GM20000 (cell line): ENCODE data around the gene MAGEB17.
"Not testable (repeated sequence)": the region's sequence is repeated elsewhere in the genome, so short reads cannot be mapped to it uniquely, and the experiment has no call there.

Experiments used
- DNase-seq: peaks from one replicate; pipeline ENCODE4 v3.0.0; 2012; ENCODE audit warnings: low spot score
- CTCF ChIP-seq: IDR thresholded peaks from 2 replicates; pipeline ENCODE4 v1.5.1; 2012; ENCODE audit warnings: mild to moderate bottlenecking, control low read depth; ENCODE audit errors: extremely low read depth, missing control alignments

MAGEB17 gene

GRCh38 chrX:16177260-16177659 lies 10.0 kb downstream of the MAGEB17 start:
- no peak for DNase-seq
- TF ChIP-seq CTCF = no peak

DNA sequence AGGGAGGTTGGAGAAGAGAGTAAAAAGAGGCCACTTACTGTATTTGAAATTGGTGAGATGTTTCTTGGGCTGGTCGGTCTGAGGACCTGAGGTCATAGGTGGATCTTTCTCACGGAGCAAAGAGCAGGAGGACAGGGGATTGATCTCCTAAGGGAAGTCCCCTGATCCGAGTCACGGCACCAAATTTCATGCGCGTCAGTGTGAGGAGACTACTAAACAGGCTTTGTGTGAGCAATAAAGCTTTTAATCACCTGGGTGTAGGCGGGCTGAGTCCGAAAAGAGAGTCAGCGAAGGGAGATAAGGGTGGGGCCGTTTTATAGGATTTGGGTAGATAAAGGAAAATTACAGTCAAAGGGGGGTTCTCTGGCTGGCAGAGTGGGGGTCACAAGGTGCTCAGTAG lies 16.6 kb downstream of the MAGEB17 start:
- DNase-seq = not testable (repeated sequence)

GRCh38 chrX:16185725-16186136 lies 18.4 kb downstream of the MAGEB17 start:
- no peak for TF ChIP-seq CTCF
- peak; percentile 44 for DNase-seq

GRCh38 chrX:16186380-16187007 lies 19.2 kb downstream of the MAGEB17 start:
- TF ChIP-seq CTCF = no peak
- DNase-seq = no peak

- DNase-seq = no peak
These were observed 19.9 kb downstream of the MAGEB17 start for GRCh38 chrX:16187024-16187760.

GRCh38 chrX:16188687-16189086 lies 21.4 kb downstream of the MAGEB17 start:
- DNase-seq = no peak
- no peak for TF ChIP-seq CTCF

More at GRCh38 chrX:16187024-16187760, 19.9 kb downstream of the MAGEB17 start:
- no peak for TF ChIP-seq CTCF

GRCh38 chrX:16191605-16192004 lies 24.3 kb downstream of the MAGEB17 start:
- TF ChIP-seq CTCF = no peak
- no peak for DNase-seq

- no peak for TF ChIP-seq CTCF
These were observed 29.5 kb downstream of the MAGEB17 start for GRCh38 chrX:16196829-16197228.

More at GRCh38 chrX:16196829-16197228, 29.5 kb downstream of the MAGEB17 start:
- no peak for DNase-seq
